GOT3 (cell line): ENCODE measurements around the gene TCP11.

Source experiments
- DNase-seq: peaks from one replicate; lab custom pipeline; 2025; ENCODE audit warnings: mixed read lengths; lab: John Stamatoyannopoulos, UW

Gene TCP11

DNA sequence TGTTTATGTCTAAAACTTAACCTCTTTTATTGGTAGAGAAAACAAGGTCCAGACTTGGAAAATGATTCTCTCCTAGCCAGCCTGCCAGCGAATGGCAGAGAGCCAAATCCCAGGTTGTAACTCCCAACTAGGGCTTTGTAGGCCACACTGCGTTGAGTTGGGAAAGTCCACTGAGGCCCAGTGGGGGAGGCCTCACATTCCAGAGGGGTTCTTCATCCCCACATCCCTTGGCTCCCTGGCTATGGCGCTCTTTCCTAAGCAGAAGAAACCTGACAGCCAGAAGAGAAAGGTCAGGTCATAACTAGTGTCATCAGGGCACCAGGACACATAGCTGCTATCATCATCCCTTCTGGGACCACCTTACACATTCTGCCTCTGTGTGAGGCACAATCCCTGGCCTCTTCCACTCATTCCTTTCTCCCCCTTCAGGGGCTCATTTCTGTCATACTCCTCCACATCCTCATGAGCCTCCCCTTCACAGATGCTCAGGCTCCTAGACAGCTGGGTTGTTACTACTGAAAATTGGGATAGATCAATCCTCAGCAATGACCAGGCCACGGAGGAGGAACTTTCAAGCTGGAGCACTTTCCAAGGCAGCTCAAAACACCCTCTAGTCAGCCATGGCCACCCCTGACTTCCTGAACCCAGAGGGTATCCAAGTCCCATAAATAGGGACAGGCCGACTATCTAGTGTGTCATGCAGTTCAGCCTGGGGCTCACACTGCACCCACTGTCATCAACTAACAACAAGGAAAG lies 48.6 kb downstream of the TCP11 start:
- DNase-seq, result no peak

DNA sequence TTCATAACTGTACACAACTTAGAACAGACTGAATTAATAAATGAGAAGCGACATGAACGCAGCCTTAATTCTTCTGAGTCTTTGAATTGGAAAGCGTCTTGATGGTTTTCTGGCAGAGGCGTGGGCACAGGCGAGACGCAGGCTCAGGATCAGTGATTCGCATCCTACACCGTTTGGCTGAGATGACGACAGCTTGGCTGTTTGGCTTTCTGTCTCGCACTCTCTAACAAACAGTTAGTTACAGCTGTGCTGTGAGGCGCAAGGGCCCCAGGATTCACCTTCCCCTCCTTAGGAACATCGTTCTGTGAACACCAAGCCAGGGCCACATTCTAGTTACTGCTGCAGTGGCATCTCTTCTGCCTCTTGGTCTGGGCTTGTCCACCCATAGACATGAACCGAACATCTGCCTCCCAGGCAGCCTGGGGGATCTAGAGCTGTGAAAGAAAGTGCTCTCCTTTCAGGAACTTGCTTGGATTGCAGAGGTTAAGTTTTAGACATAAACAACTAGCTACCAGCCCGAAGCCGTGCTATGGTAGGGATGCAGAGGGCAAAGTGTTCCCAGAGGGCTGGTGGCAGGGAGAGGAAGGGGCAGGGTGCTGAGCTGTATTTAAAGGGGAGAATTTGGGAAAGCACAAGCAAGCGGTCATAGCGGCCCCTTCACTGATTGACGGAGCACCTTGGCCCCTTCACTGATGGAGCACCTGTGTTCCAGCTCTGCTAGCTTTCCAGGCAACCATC lies 49.6 kb downstream of the TCP11 start:
- no peak for DNase-seq

DNA sequence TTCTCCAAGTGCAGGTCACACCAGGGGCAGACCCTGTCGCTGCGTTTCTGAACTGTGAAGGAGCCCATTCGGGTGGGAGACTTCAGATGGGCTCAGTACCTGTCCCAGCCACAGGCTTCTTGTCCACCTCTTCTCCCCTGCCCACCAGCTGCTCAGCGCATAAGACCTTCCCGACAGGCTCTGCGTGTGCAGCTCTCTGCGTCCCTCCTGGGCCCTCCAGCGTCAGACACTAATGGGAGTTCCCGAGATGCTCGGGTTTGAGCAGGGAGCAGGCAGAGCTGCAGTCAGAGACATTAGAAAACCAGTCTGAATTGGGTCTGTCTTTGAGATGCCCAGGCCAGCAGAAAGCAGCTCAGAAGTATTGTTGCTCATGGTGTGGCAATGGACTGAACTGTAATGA lies 50.4 kb downstream of the TCP11 start:
- DNase-seq, result no peak

DNA sequence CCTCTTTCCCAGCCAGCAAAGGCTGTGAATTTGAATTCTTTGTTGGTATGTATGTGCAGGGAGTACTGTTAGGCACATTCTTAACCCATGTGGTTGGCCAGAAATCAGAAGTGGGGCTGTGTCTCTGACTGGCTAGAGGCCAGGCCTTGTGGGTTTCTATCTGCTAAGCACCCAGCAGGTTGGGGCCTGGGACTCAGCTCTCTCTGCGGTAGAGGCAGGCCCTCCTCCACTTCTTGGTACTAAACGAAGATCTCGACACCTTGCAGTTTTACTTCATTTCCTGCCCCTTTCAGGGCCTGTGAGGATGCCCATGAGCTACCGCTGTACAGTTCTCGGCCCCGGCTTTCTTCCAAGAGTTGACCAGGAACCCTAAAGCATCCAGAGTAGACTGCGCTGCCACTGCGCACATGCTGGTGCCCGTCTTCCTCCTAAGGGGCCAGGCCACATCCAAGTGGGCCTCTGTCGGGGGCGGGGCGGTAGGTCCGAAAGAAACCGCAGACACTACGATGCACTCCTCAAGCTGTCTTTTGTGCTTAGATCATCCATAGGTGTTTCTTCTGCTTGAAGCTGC lies 51.1 kb downstream of the TCP11 start:
- no peak for DNase-seq

DNA sequence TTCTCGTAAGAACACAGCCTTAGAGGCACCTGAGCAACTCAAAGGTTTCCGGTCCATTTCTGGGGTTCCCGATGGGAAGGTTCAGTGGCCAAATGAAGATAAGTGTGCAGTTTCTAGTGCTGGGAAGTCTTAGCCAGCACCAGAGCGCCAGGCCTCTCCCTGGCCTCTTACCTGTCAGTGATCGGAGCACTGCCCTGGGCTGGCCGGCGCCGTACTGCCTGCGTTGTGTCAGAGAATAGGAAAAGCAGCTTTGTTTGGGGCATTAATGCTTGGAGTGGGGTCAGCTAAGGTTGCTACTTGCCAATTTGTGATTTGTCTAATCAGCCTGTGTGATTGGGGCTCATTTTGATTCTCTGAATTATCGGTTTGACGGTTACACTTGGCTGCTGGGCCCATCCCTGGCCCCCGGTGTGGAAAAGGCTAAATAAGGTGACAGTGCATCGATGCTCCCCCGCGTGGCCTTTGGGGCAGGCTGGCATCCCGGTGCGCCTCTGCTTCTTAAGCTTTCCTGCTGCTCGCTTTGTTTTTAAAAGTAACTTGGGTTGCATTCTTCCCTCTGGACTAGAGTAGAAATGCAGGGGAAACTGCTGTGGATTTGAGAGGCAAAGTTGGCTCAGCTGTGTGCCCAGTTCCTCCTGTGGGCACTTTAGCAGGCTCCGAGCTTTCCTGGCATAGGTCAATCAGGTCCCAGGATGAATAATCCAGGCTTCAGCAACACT lies 51.8 kb downstream of the TCP11 start:
- no peak for DNase-seq

DNA sequence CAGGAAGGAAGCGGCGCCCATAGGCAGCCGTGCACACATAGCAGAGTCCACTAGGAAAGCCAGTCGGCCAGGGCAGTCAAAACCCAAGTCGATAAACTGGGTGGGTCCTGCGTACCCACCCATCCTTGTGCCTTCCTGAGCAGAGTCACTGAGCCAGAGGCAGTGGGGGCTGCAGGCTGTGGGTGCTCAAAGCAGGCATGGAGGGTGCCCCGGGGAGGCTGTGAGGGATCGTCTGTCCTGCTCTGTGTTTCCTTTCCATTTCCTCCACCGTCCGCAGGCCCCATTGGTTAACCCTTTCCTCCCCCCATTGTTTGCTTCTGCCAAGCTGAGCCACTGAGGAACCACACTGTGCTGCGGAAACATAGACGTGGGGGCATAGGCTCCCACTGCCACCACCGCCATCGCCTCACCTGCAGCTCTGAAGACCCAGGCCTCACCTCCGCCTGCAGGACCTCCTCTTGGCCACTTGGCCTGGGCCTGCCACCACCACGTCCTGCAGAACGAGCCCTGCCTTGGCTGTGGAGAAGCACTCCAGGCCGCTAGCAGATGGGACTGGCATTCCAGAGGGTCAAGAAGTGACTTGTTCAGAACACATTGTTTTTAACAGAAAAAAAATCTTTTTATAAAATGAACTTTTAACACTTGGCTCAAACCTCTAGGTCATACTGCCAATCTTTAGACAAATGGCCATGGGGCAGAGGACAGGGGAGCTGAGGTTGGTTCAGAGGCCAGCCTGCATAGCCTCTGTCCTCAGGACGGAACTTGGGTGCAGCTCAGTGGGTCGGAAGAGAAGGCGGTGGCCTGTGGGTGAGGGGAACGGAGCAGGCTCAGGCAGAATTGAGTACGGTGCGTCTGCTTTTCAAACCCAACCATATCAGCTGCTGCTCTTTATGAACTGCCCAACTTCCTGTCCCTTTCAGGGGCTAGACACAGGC lies 52.6 kb downstream of the TCP11 start:
- DNase-seq, result no peak

DNA sequence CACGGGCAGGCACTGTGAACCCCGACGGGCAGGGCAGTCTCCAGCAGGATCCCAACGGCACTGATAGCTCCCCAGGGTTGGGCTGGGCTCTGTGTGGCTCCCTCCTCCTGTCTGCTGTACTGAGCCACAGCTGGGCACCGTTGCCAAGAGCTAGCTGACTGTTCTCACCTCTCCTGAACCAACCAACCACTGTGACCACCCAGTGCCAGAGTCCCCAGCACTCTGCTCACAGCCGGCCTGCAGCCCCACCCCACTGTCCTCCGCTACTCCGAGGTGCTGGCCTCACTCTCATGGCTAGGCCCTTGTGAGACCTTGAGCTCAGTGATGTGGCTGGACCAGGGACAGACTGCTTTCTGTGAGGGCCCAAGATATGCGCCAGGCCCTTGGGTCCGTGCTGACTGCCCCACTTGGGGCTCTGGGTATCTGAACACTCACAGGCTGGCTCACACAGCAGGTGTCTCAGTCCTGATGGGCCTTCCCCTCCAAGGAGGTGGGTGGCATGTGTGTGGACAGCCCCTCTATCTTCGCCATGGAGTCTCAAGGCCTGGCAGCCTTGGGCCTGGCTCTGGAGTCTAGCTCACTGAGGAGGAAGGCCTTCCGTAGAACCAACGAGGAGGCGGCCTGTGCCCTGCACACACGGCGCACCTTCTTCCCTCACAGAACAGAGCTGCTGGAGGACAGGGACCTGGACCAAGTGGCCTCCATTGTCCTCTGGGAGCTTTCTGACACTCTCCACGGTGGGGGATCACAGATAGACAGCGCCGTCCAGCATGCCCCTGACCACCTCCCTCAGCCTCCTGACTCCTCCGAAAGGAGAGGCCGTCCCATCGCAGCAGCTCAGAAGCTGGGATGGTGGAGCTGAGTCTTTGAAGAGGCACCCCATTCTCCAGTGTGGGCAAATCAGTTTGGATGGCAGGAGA lies 53.5 kb downstream of the TCP11 start:
- no peak for DNase-seq

DNA sequence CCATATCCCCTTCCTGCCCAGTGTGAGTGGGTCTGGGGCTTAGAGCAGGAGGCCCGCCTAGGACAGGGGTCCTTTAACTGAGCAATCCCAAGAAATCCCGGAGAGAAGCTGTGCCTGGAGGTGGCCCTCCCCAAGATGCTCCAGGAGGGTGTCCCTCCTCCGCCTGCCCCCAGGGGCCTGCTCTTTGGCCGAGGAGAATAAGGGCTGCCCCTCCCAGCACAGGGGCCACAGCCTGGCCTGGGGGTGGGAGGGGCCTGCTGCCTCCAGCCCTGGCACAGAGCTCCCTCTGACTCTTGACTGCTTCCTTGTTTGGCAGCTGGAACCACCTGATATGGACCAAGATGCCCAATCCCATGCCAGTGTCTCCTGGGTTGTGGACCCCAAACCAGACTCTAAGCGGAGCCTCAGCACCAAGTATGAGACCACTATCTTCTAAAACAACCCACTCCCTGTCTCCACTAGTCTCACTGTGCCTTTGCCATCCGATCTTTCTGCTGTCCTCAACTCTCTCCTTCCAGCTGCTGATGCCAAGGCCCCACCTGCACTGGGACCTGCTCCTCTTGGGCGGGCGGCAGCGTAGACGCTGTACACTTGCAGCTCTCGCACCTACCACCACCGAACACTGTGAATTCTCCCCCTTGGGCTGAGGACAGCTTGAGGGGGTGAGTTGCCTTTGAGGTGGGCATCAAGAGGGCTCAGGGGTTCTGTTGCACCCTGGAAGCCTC lies 54.3 kb downstream of the TCP11 start:
- DNase-seq, result no peak

DNA sequence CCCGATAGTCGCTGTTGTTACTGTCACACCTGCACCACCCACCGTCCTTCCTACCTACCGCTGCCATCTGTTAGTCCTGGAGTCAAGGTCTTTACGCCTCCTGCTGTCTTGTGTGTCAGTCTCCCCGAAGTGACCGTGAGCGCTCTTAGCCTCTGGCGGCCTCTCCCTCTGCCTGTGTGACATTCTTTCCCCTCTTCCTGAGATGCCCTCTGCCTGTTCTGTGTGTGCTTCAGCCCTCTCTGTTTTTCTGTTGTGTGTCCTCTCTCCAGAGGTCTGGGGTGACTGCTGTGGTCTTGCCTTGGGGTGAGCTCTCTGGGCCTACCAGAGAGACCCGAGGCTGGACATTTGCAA lies 54.9 kb downstream of the TCP11 start:
- no peak for DNase-seq

DNA sequence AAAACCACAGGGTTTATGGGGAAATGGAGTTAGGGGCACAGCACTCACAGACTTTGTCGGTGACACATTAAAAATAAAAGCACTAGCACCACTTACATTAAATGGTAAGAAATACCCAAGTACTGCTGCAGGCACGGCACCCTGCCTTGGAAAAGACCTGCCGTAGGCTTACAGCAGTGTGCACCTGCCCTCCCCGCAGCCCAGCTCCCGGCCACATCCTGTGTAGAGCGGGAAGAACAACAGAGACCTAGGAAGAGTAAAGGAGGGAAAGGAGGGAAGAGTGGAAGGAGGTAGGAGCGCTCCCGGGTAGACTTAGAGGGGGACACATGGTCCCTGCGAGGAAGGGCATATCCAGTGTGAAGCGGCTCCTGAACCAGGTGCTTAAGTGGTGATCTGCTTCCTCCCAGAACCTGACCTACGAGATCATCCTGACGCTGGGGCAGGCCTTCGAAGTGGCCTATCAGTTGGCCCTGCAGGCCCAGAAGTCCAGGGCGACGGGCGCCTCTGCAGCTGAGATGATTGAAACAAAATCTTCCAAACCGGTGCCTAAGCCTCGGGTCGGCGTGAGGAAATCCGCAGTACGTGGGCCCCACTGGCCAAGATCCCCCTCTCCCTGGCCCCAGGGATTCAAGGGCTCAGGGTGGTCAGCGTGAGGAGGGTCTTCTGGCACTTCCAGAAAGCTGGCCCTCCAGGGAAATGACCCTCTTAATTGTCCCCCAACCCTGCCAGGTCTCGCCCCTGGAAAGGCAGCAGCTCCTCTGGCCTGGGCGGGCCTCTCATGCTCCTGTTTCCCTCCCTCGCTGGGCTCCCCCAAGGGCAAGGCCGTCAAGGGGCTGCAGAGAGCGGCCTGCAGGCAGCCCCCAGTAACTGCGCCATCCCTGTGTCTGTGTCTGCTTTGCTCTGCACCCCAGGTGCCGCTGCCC lies 55.5 kb downstream of the TCP11 start:
- DNase-seq, result no peak

DNA sequence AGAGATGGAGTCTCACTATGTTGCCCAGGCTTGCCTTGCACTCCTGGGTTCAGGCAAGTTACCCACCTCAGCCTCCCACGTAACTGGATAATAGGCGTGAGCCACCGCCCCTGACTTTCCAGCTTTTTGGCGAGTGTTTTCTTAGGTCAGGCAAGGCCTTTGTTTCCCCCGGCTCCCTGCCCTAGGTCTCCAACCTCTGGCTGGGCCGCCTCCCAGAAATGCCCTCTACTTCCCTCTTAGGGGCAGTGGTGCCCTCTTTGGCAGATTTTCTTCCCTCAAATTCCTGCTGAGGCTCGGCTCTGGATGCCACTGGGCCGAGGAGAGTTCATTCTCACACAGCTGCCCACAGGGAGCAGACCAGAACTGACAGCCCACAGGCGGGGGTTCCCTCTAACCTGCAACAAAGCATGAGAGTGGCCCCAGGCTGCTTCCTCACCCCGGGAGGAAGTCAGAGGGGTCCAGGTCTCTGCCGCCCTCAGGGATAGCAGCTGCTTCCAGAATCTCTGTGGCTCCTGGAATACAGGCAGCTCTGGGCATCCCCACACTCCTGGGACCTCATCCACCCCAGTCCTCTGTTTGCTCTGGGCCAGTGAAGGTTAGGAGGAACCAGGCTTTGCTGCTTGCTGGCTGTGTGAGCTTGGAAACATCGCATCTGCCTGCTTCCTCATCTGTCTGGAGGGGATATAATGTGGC lies 56.5 kb downstream of the TCP11 start:
- DNase-seq, result no peak

DNA sequence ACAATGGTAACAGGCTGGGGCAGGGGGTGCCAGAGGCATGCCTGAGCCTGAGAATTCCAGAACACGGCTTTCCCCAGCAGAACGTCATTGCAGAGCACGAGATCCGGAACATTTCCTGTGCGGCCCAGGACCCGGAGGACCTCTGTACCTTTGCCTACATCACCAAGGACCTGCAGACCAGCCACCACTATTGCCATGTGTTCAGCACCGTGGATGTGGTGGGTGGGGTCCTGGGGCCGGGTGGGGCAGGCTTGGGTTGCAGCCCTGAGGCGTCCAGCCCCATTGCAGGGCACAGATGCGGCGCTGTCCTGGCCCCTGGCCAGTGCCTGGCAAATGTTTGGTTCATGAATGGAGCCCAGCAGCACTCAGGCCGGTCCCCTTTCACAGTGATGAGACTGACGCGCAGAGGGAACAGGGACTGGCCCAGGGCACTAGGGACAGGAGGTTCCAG lies 57.1 kb downstream of the TCP11 start:
- no peak for DNase-seq

DNA sequence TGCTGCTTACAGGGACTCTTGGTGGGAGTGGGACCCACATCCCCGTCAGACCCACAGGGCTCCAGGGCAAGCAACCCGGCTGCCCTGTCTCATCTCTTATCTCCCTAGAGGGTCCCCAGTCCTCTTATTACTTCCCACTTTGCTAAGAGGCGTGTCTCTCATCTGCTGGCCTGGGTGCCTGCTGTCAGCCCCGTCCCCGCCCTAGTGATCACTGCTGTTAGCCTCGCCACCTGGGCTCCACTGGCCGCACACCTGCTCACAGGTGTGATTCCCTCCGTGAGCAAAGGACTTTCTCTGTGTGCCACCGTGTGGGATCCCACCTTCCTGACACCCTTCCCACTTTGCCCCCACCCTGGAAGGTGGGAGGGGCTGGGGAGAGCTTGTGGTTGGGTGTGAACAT lies 57.6 kb downstream of the TCP11 start:
- DNase-seq, result no peak

DNA sequence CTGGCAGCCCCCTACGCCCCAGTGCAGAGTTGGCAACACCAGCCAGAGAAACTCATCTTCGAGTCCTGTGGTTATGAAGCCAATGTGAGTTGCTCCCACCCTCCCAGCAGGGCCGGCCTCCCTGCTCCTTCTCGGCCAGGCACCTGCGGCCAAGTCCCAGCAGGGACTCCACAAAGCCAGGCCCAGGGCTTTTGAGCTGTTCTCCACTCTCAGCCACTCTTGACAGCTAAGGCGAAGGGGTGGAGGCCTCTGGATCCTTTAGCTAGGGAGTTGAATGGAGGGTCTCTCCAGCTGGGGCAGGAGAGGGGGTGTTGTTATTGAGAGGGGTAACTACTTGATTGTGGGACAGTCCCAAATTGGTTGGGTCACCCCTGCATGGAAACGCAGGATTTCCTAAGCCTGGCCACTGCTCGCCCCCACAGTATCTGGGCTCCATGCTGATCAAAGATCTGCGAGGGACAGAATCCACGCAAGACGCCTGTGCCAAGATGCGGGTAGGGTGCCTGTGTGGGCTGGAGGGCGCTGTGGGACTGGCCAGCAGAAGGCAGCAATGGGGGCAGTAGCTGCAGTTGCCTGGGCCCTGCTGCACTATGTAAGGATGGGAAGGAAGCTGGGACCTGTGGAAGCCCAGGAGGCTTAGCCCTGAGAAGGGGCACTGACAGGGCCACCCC lies 58.3 kb downstream of the TCP11 start:
- DNase-seq, result no peak

DNA sequence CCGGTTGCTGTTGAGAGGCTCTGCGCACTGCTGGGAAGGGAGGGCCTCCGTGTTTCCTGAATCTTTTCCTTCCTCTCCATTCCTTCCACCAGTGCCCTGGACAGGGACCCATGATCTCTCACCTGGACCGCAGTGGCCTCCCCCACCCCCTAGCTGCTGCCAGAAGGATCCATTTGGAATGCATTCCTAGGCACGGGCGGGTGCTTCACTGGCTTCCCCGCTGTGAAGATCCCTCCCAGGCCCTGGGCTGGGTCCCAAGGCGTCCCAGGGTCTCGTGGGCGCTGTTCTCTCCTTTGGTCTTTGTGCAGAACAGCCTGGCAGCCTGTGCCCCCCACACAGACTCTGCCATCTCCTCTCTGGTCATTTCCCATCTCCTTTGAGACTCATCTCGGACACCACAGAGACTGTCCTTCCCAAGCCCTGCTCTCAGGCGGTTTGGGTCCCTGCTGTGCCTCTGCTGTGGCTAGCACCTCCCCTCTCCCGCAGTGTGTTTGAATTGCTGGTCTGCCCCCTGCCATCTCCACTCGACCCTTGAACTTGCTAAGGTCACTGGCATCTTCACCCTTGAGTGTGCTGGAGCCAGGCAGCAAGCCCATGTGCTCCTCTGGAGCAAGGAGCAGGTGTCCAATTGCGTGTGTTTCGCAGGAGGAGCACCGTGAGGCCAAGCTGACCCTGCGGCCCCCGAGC lies 59.0 kb downstream of the TCP11 start:
- DNase-seq, result no peak

DNA sequence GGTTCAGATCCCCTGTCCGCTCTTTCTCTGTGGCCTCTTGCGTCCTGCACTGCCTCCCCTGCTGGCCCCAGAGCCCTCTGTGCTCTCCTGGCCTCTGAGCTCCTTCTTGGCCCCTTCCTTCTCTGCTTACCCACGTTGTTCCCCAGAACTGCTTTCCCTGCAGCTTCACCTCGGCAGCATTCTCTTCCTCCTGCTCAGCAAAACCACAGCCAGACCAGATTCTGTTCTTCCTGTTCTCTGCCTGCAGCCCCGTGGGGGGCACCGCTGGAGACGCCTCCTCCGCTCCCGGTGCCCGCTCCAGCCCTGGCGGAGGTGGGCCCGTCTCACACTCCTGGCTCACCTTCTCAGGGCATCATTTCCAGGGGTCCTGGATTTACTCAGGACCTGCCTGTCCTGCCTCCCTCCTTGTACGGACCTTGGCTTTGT lies 59.7 kb downstream of the TCP11 start:
- no peak for DNase-seq
